Embryonic facial prominence (tissue), 1 donor: ENCODE data around the gene TMEM100.
"Not testable (repeated sequence)": the region's sequence is repeated elsewhere in the genome, so short reads cannot be mapped to it uniquely, and the experiment has no call there.

Source experiments
- DNase-seq: peaks from one replicate; pipeline ENCODE4 v3.0.0-alpha.2; 2016; ENCODE audit errors: extremely low spot score

Gene TMEM100

DNA sequence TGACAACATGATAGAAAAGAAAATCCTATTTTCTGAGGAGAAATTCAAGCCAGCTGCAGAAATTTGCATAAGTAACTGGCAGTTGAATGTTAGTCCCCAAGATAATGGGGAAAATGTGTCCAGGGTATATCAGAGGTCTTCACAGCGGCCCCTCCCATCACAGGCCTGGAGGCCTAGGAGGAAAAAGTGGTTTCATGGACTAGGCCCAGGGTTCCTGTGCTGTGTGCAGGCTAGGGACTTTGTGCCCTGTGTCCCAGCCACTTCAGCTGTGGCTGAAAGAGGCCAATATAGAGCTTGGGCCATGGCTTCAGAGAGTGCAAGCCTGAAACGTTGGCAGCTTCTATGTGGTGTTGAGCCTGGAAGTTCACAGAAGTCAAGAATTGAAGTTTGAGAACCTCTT lies 35.6 kb downstream of the TMEM100 start:
- DNase-seq, result no peak

DNA sequence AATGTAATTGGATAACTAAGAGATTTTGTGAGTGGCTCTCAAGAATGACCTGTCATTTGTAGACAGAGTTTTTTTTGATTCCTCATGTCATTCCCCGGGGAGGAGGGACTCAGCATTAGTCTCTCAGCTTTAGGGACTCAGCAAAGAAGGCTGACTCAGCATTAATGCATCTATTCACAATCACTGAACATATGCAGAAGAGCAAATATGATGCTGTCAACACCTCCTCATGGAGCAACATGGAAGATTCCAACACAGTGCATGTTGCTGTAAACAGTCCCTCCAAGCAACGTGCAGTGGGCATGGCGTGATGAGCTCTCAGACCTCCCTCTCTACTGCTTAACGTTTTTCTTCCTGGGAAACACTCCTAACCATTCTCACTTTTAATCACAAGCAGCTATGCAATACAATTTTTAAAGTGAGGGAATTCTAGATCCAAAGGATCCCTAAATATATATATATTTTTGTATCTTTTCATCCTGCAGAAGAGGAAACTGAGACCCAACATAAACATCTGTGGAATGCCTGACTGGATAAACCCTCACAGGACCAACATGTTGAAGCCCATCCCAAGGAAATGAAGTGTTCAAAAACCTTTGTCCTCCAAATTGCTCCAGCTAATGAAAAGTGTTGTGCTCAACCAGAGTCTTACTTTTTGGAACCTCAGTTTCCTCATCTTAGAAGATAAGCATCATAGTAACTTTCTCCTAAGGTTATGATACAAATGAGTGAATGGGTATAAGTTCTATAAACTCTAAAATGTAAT lies 38.9 kb downstream of the TMEM100 start:
- DNase-seq, result no peak

DNA sequence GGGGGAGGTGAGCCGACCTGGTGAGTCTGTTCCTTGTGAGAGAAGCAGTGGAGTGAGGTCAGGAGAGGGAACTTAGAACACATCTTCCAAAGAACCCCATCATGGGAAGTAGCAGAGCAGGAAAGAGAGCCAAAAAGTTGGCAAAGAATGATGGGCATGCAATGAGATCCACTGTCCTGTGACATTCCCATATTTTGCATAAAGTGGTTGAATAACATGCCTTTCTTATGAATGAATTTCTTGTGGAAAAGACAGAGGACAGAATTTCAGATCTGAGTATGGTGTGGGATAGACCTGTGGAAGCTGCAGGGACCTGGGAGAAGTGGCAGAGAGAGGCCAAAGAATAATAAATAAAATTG lies 41.3 kb downstream of the TMEM100 start:
- DNase-seq, result no peak

DNA sequence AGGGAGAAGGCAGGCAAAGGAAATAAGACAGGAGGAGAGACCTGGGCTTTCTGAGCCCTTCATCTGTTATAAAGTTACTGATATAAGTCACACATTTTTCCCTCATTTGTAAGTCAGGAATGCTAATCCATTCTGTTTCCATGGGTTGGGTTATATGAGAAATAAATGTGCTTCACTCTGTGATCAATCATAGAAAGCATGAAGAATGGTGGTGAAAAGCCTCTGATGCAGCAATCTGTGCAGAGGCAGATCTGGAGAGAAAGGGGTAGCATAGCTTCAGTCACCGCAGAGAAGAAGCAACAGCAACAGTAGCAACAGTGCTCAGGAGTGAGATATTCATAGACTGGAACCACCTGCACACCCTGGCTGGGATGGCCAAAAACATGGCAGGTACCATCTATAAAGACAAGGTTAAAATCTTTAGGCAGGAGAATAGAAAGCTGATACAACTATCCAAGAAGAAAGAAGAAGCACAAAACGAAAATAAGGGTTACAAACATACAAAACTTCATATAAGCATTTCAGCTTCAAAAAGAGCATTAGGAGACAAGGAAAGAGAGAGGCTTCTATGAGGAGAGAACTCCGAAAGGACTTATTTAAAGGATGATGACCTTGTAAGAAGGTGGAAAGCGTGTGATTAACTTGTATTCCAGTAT lies 41.9 kb downstream of the TMEM100 start:
- DNase-seq, result no peak

DNA sequence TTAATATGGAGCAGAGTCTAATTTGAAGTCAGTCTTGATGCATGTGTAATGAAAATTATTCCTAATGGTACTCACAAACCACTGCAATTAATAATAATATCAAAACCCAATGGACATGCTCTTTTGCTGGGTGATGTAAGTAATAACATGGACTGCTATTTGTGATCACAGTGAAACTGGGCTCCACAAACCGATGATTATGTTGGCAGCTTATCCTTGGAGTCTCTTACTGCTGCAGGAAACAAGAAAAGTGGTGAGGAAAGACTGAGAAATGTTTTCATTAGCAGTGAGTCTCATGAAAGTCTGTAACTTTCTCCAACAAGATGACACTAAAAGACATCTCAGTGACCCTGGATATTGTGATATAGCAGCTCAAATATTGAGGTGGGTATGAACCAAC lies 45.2 kb downstream of the TMEM100 start:
- DNase-seq, result no peak

DNA sequence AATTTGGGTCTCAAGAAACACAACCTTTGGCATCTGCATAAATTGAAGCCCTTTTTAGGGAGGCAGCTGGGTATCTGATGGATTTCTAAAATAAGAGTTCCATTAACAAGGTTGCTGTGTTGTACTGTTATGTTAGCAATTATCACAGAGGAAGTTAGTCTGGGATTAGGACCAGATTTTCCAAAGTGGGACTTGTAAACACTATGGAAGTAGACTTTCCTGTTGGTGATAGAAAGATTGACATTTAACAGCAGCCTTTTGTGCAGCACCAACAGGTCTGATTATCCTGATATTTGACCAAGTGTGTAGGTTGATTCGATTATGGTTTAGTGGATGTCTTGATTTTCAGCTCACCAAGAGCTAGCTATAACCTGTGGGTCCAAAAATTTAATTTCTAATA lies 46.4 kb downstream of the TMEM100 start:
- DNase-seq, result no peak

DNA sequence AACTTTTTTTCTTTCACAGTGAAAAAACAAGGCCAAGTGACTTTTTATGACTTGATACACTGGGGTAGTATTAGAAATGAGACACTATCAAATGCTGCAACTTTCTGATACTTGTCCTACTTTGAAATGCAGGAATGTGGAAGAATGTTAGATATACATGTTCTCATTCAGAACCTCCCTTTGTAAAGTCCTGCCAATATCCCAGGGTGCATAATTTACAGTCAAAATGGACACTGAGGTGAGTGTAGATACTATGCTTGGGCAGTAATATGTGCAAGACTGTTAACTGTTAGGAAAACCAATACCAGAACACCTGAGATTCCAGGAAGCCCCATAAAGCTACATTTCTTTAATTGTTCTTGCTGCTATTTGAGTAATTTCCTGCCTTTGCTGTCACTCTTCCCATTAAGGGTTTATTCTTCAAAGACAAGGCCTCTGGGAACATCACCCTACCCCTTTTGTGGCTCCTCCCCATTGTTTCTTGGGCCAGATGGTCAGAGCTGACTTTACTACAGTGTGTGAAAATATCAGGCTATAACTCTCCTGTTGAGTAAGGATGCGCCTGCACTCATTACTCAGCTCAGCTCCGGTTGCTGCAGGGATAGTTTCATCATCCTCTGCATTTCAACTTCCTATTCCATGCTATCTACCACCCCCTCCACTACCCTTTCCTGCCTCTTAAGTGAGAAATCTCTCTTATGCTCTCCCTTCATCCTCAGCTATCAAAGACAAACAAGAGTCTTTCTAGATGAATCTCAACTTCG lies 48.7 kb downstream of the TMEM100 start:
- DNase-seq, result no peak

DNA sequence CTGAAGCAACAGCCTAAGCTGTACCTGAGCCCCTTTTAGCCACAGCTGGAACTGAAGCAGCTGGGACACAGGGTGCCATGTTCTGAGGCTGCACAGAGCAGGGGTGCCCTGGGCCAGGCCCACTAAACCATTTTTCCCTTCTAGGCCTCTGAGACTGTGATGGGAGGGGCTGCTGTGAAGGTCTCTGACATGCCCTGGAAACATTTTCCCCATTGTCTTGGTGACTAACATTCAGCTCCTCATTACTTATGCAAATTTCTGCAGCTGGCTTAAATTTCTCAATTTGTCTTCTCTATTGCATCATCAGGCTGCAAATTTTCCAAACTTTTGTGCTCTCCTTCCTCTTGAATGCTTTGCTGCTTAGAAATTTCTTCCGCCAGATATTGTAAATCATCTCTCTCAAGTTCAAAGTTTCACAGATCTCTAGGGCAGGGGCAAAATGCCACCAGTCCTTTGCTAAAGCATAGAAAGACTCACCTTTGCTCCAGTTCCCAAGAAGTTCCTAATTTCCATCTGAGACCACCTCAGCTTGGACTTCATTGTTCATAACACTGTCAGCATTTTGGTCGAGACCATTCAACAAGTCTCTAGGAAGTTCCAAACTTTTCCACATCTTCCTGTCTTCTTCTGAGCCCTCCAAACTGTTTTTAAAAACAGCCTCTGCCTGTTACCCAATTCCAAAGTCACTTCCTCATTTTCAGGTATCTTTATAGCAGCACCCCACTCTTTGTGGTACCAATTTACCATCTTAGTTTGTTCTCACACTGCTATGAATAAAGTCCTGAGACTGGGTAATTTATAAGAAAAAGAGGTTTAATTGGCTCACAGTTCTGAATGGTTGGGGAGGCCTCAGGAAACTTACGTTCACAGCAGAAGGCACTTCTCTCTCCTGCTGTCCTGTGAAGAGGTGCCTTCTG lies 49.8 kb downstream of the TMEM100 start:
- DNase-seq, result no peak

DNA sequence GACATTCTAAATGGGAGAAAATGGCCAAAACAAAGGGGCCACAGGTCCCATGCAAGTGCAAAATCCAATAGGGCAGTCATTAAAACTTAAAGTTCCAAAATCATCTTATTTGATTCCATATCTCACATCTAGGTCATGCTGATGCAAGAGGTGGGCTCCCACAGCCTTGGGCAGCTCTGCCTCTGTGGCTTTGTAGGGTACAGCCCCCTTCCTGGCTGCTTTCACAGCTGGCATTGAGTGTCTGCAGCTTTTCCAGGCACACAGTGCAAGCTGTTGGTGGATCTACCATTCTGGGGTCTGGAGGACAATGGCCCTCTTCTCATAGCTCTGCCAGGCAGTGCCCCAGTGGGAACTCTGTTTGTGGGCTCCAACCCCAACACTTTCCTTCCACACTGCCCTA lies 50.7 kb downstream of the TMEM100 start:
- DNase-seq, result not testable (repeated sequence)
